Measurements from ENCODE around the gene SLC12A7. TPM values are rescaled to one million over a fixed set of nuclear protein-coding genes. Genes with fewer than 3 reads are reported as not detected.

SLC12A7 gene
- total RNA-seq, 2 experiments from 2014 or later, result 101 to 111 TPM

- ATAC-seq, result no peak
- Mint-ChIP-seq H3K4me1 (ENCODE audit: low read depth) (no peaks in the 10 kb centered on the region), H3K27ac (no peak overlapping the region), H3K27me3 (ENCODE audit: low read depth) (no peaks in the 10 kb centered on the region), H3K4me3 (no peak overlapping the region), H3K9me3 (ENCODE audit: insufficient read depth) (no peaks in the 10 kb centered on the region), H3K36me3 (ENCODE audit: low read depth) (peaks cover 27% of the 10 kb centered on the region)
- CTCF ChIA-PET, result no interaction called here
- POLR2A ChIA-PET, result no interaction called here
- DNase-seq, result no peak
These were observed 59.8 kb downstream of the SLC12A7 start for GRCh38 chr5:1052076-1052475.

DNA sequence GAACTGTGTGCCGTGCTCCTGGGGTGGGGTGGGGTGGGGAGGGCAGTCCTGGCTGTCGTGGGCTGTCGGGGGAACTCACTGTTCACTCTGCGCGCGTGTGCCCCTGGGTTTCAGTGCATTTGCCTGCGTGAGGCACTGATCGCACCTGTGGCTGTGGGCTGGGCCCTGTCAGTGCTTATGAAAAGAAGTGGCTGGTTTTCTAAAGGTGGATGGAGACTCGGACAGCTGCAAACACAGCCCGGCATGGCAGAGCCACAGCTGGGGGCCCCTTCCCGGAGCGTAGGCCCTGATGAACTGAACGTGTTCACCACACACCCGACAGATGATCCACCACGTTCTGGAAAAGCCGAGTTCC, 60.5 kb downstream of the SLC12A7 start:
- H3K27me3 Mint-ChIP-seq (ENCODE audit: low read depth), result no peaks in the 10 kb centered on the region
- H3K36me3 Mint-ChIP-seq (ENCODE audit: low read depth), result peaks cover 27% of the 10 kb centered on the region
- no peak overlapping the region for H3K27ac Mint-ChIP-seq
- no peak overlapping the region for H3K4me3 Mint-ChIP-seq
- ChIA-PET CTCF (no interaction called here), POLR2A (no interaction called here)
- peaks cover under 1% of the 10 kb centered on the region for H3K9me3 Mint-ChIP-seq (ENCODE audit: insufficient read depth)
- no peaks in the 10 kb centered on the region for H3K4me1 Mint-ChIP-seq (ENCODE audit: low read depth)
- DNase-seq (no peak), ATAC-seq (no peak)

GRCh38 chr5:1050423-1051365, 61.2 kb downstream of the SLC12A7 start:
- CTCF ChIA-PET, result no interaction called here
- DNase-seq, result no peak
- Mint-ChIP-seq H3K27ac (peak overlapping the region; percentile 21), H3K36me3 (ENCODE audit: low read depth) (peaks cover 23% of the 10 kb centered on the region), H3K27me3 (ENCODE audit: low read depth) (no peaks in the 10 kb centered on the region), H3K9me3 (ENCODE audit: insufficient read depth) (peaks cover 6% of the 10 kb centered on the region), H3K4me3 (no peak overlapping the region), H3K4me1 (ENCODE audit: low read depth) (no peaks in the 10 kb centered on the region)
- POLR2A ChIA-PET, result no interaction called here
- ATAC-seq, result peak; percentile 24

- no peak for DNase-seq
- no peaks in the 10 kb centered on the region for H3K4me1 Mint-ChIP-seq (ENCODE audit: low read depth)
- H3K27me3 Mint-ChIP-seq (ENCODE audit: low read depth), result no peaks in the 10 kb centered on the region
- H3K36me3 Mint-ChIP-seq (ENCODE audit: low read depth), result peaks cover 16% of the 10 kb centered on the region
- ChIA-PET POLR2A (no interaction called here), CTCF (no interaction called here)
- no peak for ATAC-seq
- no peak overlapping the region for H3K4me3 Mint-ChIP-seq
- no peak overlapping the region for H3K27ac Mint-ChIP-seq
- H3K9me3 Mint-ChIP-seq (ENCODE audit: insufficient read depth), result peaks cover 6% of the 10 kb centered on the region
These were observed 62.7 kb downstream of the SLC12A7 start for GRCh38 chr5:1048861-1049838.

DNA sequence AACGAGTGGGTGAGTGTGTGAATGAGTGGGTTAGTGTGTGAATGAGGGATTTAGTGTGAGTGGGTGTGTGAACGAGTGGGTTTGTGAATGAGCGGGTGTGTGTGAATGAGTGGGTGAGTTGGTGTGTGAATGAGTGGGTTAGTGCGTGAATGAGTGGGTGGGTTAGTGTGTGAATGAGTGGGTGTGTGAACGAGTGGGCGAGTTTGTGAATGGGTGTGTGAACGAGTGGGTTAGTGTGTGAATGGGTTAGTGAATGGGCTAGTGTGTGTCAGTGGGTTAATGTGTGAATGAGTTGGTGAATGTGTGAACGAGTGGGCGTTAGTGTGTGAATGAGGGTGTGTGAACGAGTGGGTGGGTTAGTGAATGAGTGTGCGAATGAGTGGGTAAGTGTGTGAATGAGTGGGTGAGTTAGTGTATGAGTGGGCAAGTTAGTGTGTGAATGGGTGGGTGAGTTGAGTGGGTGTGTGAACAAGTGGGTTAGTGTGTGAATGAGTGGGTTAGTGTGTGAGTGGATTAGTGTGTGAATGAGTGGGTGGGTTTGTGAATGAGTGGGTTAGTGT, 63.6 kb downstream of the SLC12A7 start:
- Mint-ChIP-seq H3K27ac (no peak overlapping the region), H3K36me3 (ENCODE audit: low read depth) (peaks cover 15% of the 10 kb centered on the region), H3K4me1 (ENCODE audit: low read depth) (no peaks in the 10 kb centered on the region), H3K27me3 (ENCODE audit: low read depth) (no peaks in the 10 kb centered on the region), H3K9me3 (ENCODE audit: insufficient read depth) (peaks cover 6% of the 10 kb centered on the region), H3K4me3 (no peak overlapping the region)
- ATAC-seq (no peak), DNase-seq (no peak)
- ChIA-PET POLR2A (no interaction called here), CTCF (no interaction called here)

- no peaks in the 10 kb centered on the region for H3K27me3 Mint-ChIP-seq (ENCODE audit: low read depth)
- H3K9me3 Mint-ChIP-seq (ENCODE audit: insufficient read depth), result peaks cover 6% of the 10 kb centered on the region
- H3K4me3 Mint-ChIP-seq, result no peak overlapping the region
- ChIA-PET POLR2A (no interaction called here), CTCF (no interaction called here)
- H3K4me1 Mint-ChIP-seq (ENCODE audit: low read depth), result no peaks in the 10 kb centered on the region
- ATAC-seq (no peak), DNase-seq (no peak)
- H3K27ac Mint-ChIP-seq, result no peak overlapping the region
- H3K36me3 Mint-ChIP-seq (ENCODE audit: low read depth), result peaks cover 15% of the 10 kb centered on the region
These were observed 64.4 kb downstream of the SLC12A7 start for GRCh38 chr5:1047332-1047965.

DNA sequence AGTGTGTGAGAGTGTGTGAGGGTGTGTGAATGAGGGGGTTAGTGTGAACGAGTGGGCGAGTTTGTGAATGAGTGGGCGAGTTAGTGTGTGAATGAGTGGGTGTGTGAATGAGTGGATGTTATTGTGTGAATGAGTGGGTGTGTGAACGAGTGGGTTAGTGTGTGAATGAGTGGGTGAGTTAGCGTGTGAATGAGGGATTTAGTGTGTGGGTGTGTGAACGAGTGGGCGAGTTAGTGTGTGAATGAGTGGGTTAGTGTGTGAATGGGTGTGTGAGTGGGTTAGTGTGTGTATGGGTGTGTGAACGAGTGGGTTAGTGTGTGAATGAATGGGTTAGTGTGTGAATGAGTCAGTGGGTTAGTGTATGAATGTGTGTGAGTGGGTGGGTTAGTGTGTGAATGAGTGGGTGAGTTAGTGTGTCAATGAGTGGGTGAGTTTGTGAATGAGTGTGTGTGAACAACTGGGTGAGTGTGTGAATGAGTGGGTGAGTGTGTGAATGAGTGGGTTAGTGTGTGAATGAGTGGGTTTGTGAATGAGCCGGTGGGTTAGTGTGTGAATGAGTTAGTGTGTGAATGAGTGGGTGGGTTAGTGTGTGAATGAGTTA, 65.8 kb downstream of the SLC12A7 start:
- POLR2A ChIA-PET, result no interaction called here
- ATAC-seq (no peak), DNase-seq (no peak)
- no peak overlapping the region for H3K27ac Mint-ChIP-seq
- CTCF ChIA-PET, result no interaction called here
- H3K4me1 Mint-ChIP-seq (ENCODE audit: low read depth), result no peaks in the 10 kb centered on the region
- H3K4me3 Mint-ChIP-seq, result no peak overlapping the region
- H3K27me3 Mint-ChIP-seq (ENCODE audit: low read depth), result no peaks in the 10 kb centered on the region
- peaks cover 6% of the 10 kb centered on the region for H3K36me3 Mint-ChIP-seq (ENCODE audit: low read depth)
- peaks cover 6% of the 10 kb centered on the region for H3K9me3 Mint-ChIP-seq (ENCODE audit: insufficient read depth)

DNA sequence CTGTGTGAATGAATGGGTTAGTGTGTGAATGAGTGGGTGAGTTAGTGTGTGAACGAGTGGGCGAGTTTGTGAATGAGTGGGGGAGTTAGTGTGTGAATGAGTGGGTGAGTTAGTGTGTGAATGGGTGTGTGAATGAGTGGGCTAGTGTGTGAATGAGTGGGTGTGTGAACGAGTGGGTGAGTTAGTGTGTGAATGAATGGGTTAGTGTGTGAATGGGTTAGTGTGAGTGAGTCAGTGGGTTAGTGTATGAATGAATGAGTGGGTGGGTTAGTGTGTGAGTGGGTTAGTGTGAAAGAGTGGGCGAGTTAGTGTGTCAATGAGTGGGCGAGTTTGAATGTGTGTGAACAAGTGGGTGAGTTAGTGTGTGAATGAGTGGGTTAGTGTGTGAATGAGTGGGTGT, 67.7 kb downstream of the SLC12A7 start:
- CTCF ChIA-PET, result no interaction called here
- POLR2A ChIA-PET, result no interaction called here
- H3K27me3 Mint-ChIP-seq (ENCODE audit: low read depth), result no peaks in the 10 kb centered on the region
- ATAC-seq, result no peak
- H3K36me3 Mint-ChIP-seq (ENCODE audit: low read depth), result no peaks in the 10 kb centered on the region
- peaks cover 6% of the 10 kb centered on the region for H3K9me3 Mint-ChIP-seq (ENCODE audit: insufficient read depth)
- no peak for DNase-seq
- no peak overlapping the region for H3K4me3 Mint-ChIP-seq
- H3K27ac Mint-ChIP-seq, result no peak overlapping the region
- no peaks in the 10 kb centered on the region for H3K4me1 Mint-ChIP-seq (ENCODE audit: low read depth)

GRCh38 chr5:1043327-1043726, 68.5 kb downstream of the SLC12A7 start:
- no peaks in the 10 kb centered on the region for H3K4me1 Mint-ChIP-seq (ENCODE audit: low read depth)
- H3K4me3 Mint-ChIP-seq, result no peak overlapping the region
- DNase-seq, result no peak
- CTCF ChIA-PET, result no interaction called here
- H3K27me3 Mint-ChIP-seq (ENCODE audit: low read depth), result no peaks in the 10 kb centered on the region
- no peak overlapping the region for H3K27ac Mint-ChIP-seq
- POLR2A ChIA-PET, result no interaction called here
- no peak for ATAC-seq
- peaks cover 6% of the 10 kb centered on the region for H3K9me3 Mint-ChIP-seq (ENCODE audit: insufficient read depth)
- no peaks in the 10 kb centered on the region for H3K36me3 Mint-ChIP-seq (ENCODE audit: low read depth)

GRCh38 chr5:1042626-1043025, 69.2 kb downstream of the SLC12A7 start:
- POLR2A ChIA-PET, result no interaction called here
- no peaks in the 10 kb centered on the region for H3K36me3 Mint-ChIP-seq (ENCODE audit: low read depth)
- no peaks in the 10 kb centered on the region for H3K4me1 Mint-ChIP-seq (ENCODE audit: low read depth)
- DNase-seq, result no peak
- ATAC-seq, result no peak
- H3K9me3 Mint-ChIP-seq (ENCODE audit: insufficient read depth), result peaks cover 6% of the 10 kb centered on the region
- no peaks in the 10 kb centered on the region for H3K27me3 Mint-ChIP-seq (ENCODE audit: low read depth)
- CTCF ChIA-PET, result no interaction called here
- no peak overlapping the region for H3K4me3 Mint-ChIP-seq
- no peak overlapping the region for H3K27ac Mint-ChIP-seq

- ChIA-PET CTCF (no interaction called here), POLR2A (no interaction called here)
- Mint-ChIP-seq H3K9me3 (ENCODE audit: insufficient read depth) (peaks cover 6% of the 10 kb centered on the region), H3K4me3 (no peak overlapping the region), H3K4me1 (ENCODE audit: low read depth) (no peaks in the 10 kb centered on the region), H3K27me3 (ENCODE audit: low read depth) (no peaks in the 10 kb centered on the region), H3K27ac (no peak overlapping the region), H3K36me3 (ENCODE audit: low read depth) (no peaks in the 10 kb centered on the region)
- DNase-seq (no peak), ATAC-seq (no peak)
These were observed 70.4 kb downstream of the SLC12A7 start for GRCh38 chr5:1041225-1042143.
